ENCODE results near the gene TTC28.

The TTC28 gene

GRCh38 chr22:27935897-27936296 is 743.7 kb downstream of the TTC28 start:
- no peak for DNase-seq

GRCh38 chr22:27934069-27934468 is 745.6 kb downstream of the TTC28 start:
- DNase-seq: no peak

- DNase-seq: no peak
Observed at GRCh38 chr22:27933186-27933983, 746.3 kb downstream of the TTC28 start.

GRCh38 chr22:27930331-27931060 is 749.1 kb downstream of the TTC28 start:
- no peak for DNase-seq
